HEK293T (cell line): ENCODE results near the gene EHD4.

Experiments
- CTCF ChIA-PET: fragments of 350-600 bp; formaldehyde crosslinking; extraction: SDS; loops from one replicate; lab custom pipeline; 2021; ENCODE audit warnings: antibody characterized with exemption, inconsistent platforms; lab: Yijun Ruan, JAX
- POLR2A ChIA-PET: fragments of 350-600 bp; formaldehyde crosslinking; extraction: SDS; loops from one replicate; lab custom pipeline; 2020; ENCODE audit warnings: antibody characterized with exemption, inconsistent platforms; lab: Yijun Ruan, JAX
- DNase-seq: peaks from one replicate; pipeline ENCODE4 v3.0.0; 2012; ENCODE audit warnings: mixed read lengths; ENCODE audit errors: extremely low spot score
- ARNT ChIP-seq: fragments of 450-650 bp; IDR thresholded peaks from 2 replicates; pipeline ENCODE4 v1.6.1; 2017; ENCODE audit warnings: mild to moderate bottlenecking
- BHLHE40 ChIP-seq: fragments of 450-650 bp; IDR thresholded peaks from 2 replicates; pipeline ENCODE4 v1.6.1; 2016; ENCODE audit warnings: mild to moderate bottlenecking, moderate library complexity, borderline replicate concordance
- CTBP1 ChIP-seq: fragments of 450-650 bp; IDR thresholded peaks from 2 replicates; pipeline ENCODE4 v1.6.1; 2016; ENCODE audit warnings: borderline replicate concordance
- ELF4 ChIP-seq: fragments of 450-650 bp; IDR thresholded peaks from 2 replicates; pipeline ENCODE4 v1.6.1; 2017; ENCODE audit warnings: antibody characterized with exemption
- FOXA1 ChIP-seq: fragments of 450-650 bp; IDR thresholded peaks from 2 replicates; pipeline ENCODE4 v1.6.1; 2016; ENCODE audit warnings: mild to moderate bottlenecking
- FOXK2 ChIP-seq: fragments of 450-650 bp; IDR thresholded peaks from 2 replicates; pipeline ENCODE4 v1.6.1; 2016; ENCODE audit warnings: mild to moderate bottlenecking
- FOXM1 ChIP-seq: fragments of 450-650 bp; IDR thresholded peaks from 2 replicates; pipeline ENCODE4 v1.6.1; 2017; ENCODE audit warnings: mild to moderate bottlenecking, borderline replicate concordance
- HDGF ChIP-seq: fragments of 450-650 bp; IDR thresholded peaks from 2 replicates; pipeline ENCODE4 v1.6.1; 2017; ENCODE audit warnings: antibody characterized with exemption, borderline replicate concordance
- L3MBTL2 ChIP-seq: fragments of 450-650 bp; conservative IDR thresholded peaks from 2 replicates; pipeline ENCODE4 v1.6.1; 2016; ENCODE audit warnings: mild to moderate bottlenecking
- LEF1 ChIP-seq: fragments of 450-650 bp; IDR thresholded peaks from 2 replicates; pipeline ENCODE4 v1.6.1; 2017; ENCODE audit warnings: mild to moderate bottlenecking, borderline replicate concordance
- NFRKB ChIP-seq: fragments of 450-650 bp; IDR thresholded peaks from 2 replicates; pipeline ENCODE4 v1.6.1; 2016; ENCODE audit warnings: mild to moderate bottlenecking, moderate library complexity
- PKNOX1 ChIP-seq: fragments of 450-650 bp; IDR thresholded peaks from 2 replicates; pipeline ENCODE4 v1.6.1; 2016
- SP1 ChIP-seq: fragments of 450-650 bp; IDR thresholded peaks from 2 replicates; pipeline ENCODE4 v1.6.1; 2017
- SUZ12 ChIP-seq: fragments of 450-650 bp; IDR thresholded peaks from 2 replicates; pipeline ENCODE4 v1.6.1; 2016; ENCODE audit warnings: mild to moderate bottlenecking
- TARDBP ChIP-seq: fragments of 450-650 bp; IDR thresholded peaks from 2 replicates; pipeline ENCODE4 v1.6.1; 2016
- ZNF384 ChIP-seq: fragments of 450-650 bp; IDR thresholded peaks from 2 replicates; pipeline ENCODE4 v1.6.1; 2016

Gene EHD4

GRCh38 chr15:41862515-41863116 lies 109.7 kb downstream of the EHD4 start:
- ChIA-PET POLR2A (no interaction called here), CTCF (no interaction called here)
- TF ChIP-seq L3MBTL2, result no peak
- no peak for TF ChIP-seq SP1
- no peak for TF ChIP-seq SUZ12
- TF ChIP-seq PKNOX1, result no peak
- TF ChIP-seq FOXA1, result no peak
- TF ChIP-seq HDGF, result no peak
- TF ChIP-seq FOXK2, result no peak
- no peak for DNase-seq

GRCh38 chr15:41861736-41862356 lies 110.5 kb downstream of the EHD4 start:
- DNase-seq, result no peak
- ChIA-PET CTCF (no interaction called here), POLR2A (no interaction called here)
- TF ChIP-seq NFRKB (no peak), L3MBTL2 (no peak), HDGF (no peak), SP1 (no peak), FOXA1 (no peak), BHLHE40 (no peak), LEF1 (no peak)

GRCh38 chr15:41860049-41860828 lies 112.1 kb downstream of the EHD4 start:
- CTCF ChIA-PET, result no interaction called here
- DNase-seq, result no peak
- TF ChIP-seq SP1 (no peak), PKNOX1 (no peak), L3MBTL2 (no peak), FOXM1 (no peak), LEF1 (no peak), ELF4 (no peak), SUZ12 (no peak)
- POLR2A ChIA-PET, result no interaction called here

- POLR2A ChIA-PET, result no interaction called here
- no peak for DNase-seq
- TF ChIP-seq ZNF384 (no peak), SP1 (no peak), ELF4 (no peak), NFRKB (no peak), L3MBTL2 (no peak), PKNOX1 (no peak), FOXK2 (no peak), LEF1 (no peak), CTBP1 (no peak), SUZ12 (no peak), BHLHE40 (no peak), HDGF (no peak)
- CTCF ChIA-PET, result interaction anchor here (0.8 kb wide), 1 partner anchor 46 kb away, joined by 3 read pairs; no protein-coding TSS in a partner anchor
Measured at GRCh38 chr15:41858756-41859155, 113.6 kb downstream of the EHD4 start.

- ChIA-PET CTCF (no interaction called here), POLR2A (no interaction called here)
- TF ChIP-seq ARNT (no peak), CTBP1 (no peak)
- no peak for DNase-seq
Measured at GRCh38 chr15:41857316-41857715, 115.0 kb downstream of the EHD4 start.

GRCh38 chr15:41856716-41857115 lies 115.6 kb downstream of the EHD4 start:
- POLR2A ChIA-PET, result no interaction called here
- CTCF ChIA-PET, result no interaction called here
- DNase-seq, result no peak
- TF ChIP-seq FOXA1 (no peak), FOXM1 (no peak), BHLHE40 (no peak), HDGF (no peak), CTBP1 (no peak), FOXK2 (no peak)

GRCh38 chr15:41856262-41856661 lies 116.1 kb downstream of the EHD4 start:
- CTCF ChIA-PET, result no interaction called here
- no peak for DNase-seq
- POLR2A ChIA-PET, result no interaction called here
- TF ChIP-seq TARDBP (no peak), ZNF384 (no peak), BHLHE40 (no peak), SP1 (no peak), FOXM1 (no peak), ELF4 (no peak), SUZ12 (no peak), FOXA1 (no peak), FOXK2 (no peak), CTBP1 (no peak), L3MBTL2 (no peak), NFRKB (no peak)
